ENCODE results near the gene BMPR2.
"Not testable (repeated sequence)": the region's sequence is repeated elsewhere in the genome, so short reads cannot be mapped to it uniquely, and the experiment has no call there.

Gene BMPR2

GRCh38 chr2:202382684-202383083, 6.6 kb downstream of the BMPR2 start:
- DNase-seq: no peak

- not testable (repeated sequence) for DNase-seq
Measured at GRCh38 chr2:202386495-202386894, 10.4 kb downstream of the BMPR2 start.

GRCh38 chr2:202387608-202388342, 11.6 kb downstream of the BMPR2 start:
- no peak for DNase-seq

DNA sequence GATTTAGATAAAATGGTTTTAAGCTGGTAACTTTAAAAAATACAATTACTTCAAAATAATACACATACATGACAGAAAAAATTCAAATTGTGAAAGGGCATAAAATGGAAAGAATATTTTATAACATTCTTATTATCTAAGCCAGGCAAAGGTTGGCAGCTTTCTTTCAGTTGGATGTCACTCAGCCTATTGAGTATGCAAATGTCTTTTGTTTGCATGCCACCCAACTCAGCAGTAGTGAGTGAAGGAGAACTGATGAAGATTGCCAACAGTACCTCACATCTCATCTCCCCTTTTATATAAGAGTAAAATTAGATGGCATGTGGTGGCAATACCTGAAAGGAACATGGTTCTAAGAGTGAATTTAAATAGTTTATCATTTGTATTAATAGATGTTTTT, 24.8 kb downstream of the BMPR2 start:
- DNase-seq: no peak

DNA sequence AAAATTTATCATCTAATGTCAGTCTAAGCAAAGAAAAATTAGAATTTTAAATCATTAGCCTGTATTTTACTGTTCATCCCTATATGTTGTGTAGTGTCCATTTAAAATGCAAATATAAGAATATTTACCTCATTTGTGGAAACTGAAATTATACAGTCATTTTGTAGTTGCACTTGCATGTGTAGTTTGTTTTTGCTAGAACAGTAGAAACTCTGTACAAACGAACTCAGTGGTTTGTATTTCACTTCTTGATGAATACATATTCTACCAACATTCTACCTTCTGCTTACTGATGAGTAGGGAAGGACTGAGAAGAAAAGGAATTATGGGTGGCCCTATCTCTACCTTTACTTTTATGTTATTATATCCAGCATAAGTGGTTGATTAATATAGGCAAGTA, 29.7 kb downstream of the BMPR2 start:
- no peak for DNase-seq

DNA sequence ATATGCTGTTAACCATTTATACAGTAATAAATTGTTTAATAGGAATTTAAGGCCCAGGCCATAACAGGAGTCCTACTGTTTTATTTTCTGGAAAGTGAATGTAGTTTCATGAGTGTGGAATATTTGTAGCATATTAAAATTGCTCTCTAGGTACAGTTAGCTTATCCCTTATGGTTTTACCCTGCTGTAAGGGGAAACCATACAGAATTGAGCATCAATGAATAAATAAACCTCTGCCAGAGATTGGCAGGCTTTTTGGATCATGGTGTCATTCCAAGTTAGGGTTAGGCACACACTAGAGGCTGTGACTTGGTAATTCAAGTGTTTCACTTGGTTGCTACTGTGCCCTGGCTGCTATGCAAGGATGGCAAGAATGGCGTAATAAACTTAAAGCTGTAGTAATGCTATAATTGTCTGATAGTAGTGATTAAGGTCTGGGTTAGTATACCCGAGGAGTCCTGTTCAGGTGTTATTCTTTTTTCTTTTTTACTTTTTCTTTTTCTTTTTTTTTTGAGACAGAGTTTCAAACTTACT, 30.4 kb downstream of the BMPR2 start:
- DNase-seq: no peak

GRCh38 chr2:202408546-202409140, 32.5 kb downstream of the BMPR2 start:
- DNase-seq: no peak

DNA sequence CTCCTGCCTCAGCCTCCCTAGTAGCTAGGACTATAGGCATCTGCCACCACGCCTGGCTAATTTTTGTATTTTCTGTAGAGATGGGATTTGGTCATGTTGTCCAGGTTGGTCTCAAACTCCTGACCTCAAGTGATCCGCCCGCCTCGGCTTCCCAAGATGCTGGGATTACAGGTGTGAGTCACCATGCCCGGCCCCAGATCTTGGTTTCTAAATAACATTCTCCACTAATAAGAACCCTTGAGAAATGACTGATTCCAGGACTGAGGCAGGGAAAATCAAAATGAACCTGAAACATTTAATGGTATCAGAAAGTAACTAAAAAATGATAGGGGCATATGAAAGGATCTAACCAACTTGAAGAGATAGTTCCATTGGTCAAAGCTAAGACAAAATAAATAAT, 34.0 kb downstream of the BMPR2 start:
- no peak for DNase-seq

DNA sequence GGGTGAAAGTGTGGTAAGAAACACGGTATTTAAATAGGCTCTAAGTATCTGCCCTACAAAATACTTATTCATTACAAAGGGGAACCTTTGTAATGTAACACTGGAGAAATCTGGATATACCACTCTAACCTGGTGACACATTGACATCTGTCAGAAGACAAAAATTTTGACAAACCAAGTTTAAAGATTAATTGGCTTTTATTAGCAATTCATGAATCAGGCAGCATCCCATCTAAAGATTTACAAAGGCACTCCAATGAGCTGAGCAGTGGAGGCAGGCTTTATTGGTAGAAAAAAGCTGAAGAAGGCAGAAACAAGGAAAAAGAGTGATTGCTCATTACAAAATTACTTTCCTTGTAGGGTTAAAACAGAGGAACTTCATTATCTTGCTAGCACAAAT, 35.0 kb downstream of the BMPR2 start:
- no peak for DNase-seq

GRCh38 chr2:202418027-202418426, 41.9 kb downstream of the BMPR2 start:
- DNase-seq: no peak

GRCh38 chr2:202418511-202418910, 42.4 kb downstream of the BMPR2 start:
- DNase-seq: no peak

GRCh38 chr2:202423139-202423538, 47.0 kb downstream of the BMPR2 start:
- DNase-seq: peak in 1 of 2 donors; percentile 2

GRCh38 chr2:202425036-202425435, 48.9 kb downstream of the BMPR2 start:
- DNase-seq: no peak

DNA sequence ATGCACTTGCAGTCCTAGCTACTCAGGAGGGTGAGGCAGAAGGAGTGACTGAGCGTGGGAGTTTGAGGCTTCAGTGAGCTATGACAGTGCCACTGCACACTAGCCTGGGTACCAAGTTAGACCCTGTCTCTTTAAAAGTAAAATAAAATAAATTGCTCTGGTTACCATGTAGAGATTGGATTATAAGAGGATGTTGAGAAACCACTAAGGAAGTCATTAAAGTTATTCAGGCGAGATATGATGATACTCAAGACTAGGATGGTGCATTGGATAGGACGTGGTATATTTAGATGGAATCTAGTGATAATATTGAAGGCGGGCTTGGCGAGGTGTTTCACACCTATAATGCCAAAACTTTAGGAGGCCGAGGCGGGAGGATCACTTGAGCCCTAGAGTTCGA, 50.6 kb downstream of the BMPR2 start:
- DNase-seq: no peak

DNA sequence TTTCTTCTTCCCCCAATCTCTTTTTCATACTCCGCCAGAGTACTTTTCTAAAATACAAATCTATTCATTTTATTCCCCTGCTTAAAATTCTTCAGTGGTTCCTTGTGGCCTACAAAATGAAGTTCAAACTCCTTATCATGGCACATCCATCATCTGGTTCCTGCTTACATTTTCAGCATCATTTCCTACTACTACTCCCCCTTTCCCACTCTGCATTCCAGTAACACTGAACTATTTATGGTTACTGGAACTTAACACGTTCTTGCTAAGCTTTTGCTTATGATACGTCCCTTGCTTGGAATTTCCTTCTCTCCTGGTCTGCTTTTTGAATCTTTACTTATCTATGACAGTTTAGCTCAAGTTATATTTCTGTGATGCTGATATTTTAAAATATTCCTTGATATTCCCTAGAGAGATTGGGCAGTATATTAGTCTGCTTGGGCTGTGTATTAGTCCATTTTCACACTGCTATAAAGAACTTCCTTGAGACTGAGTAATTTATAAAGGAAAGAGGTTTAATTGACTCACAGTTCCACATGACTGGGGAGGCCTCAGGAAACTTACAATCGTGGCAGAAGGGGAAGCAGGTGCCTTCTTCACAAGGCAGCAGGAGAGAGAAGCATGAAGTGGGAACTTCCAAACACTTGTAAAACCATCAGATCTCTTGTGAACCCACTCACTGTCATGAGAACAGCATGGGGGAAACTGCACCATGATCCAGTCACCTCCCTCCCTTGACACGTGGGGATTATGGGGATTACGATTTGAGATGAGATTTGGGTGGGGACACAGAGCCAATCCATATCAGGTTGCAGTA, 53.2 kb downstream of the BMPR2 start:
- DNase-seq: no peak

DNA sequence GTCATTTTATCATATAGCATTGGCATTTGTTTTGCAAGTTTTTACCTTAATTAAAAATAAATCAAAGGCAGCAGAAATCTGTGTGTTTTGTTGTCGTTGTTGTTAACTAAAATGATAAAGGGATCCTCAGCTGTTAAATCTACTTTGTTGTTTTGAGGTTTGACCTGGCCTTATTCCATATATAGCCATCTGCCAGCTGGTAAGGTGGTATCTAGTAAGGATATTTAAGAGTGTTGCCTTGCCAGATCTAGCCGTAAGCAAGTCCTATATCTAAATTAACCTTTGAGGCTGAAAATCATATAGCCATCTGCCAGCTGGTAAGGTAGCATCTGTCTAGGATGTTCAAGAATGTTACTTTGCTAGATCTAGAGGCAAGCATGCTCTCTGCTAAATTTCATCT, 56.6 kb downstream of the BMPR2 start:
- no peak for DNase-seq

DNA sequence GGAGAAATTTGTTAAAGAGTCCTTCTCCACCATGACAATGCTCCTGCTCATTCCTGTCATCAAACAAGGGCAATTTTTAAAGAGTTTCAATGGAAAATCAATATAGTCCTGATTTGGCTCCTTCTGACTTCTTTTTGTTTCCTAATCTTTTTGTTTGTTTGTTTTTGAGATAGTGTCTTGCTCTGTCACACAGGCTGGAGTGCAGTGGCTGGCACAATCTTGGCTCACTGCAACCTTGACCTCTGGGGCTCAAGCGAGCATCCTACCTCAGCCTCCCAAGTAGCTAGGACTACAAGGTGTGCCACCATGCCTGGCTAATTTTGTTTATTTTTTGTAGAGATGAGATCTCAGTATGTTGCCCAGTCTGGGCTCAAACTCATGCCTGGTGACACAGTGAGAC, 58.3 kb downstream of the BMPR2 start:
- no peak for DNase-seq

GRCh38 chr2:202436626-202437025, 60.5 kb downstream of the BMPR2 start:
- DNase-seq: no peak

DNA sequence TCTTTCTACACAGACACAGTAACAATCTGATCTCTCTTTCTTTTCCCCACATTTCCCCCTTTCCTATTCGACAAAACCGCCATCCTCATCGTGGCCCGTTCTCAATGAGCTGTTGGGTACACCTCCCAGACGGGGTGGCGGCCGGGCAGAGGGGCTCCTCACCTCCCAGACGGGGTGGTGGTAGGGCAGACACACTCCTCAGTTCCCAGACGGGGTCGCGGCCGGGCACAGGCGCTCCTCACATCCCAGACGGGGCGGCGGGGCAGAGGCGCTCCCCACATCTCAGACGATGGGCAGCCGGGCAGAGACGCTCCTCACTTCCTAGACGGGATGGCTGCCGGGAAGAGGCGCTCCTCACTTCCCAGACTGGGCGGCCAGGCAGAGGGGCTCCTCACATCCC, 64.0 kb downstream of the BMPR2 start:
- not testable (repeated sequence) for DNase-seq

DNA sequence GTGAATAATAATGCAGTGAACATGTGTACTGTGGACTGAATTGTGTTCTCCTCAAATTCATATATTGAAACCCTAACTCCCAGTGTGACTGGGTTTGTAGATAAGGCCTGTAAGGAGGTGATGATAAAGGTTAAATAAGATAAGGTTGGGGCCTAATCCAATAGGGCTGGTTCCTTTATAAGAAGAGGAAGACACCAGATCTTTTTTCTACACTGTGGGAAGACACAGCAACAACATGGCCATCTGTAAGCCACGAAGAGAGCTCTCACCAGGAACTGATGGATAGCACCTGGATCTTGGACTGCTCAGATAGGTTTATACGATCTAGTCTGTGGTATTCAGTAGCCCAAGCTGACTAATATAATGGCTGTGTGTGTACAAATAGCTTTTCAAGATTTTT, 66.8 kb downstream of the BMPR2 start:
- no peak for DNase-seq

- DNase-seq: no peak
Measured at GRCh38 chr2:202444000-202444399, 67.9 kb downstream of the BMPR2 start.

GRCh38 chr2:202449344-202449743, 73.2 kb downstream of the BMPR2 start:
- no peak for DNase-seq

GRCh38 chr2:202450785-202451184, 74.7 kb downstream of the BMPR2 start:
- no peak for DNase-seq

GRCh38 chr2:202452744-202453143, 76.6 kb downstream of the BMPR2 start:
- no peak for DNase-seq
